ENCODE results near the gene SKIC2. TPM values are rescaled to one million over a fixed set of nuclear protein-coding genes. Genes with fewer than 3 reads are reported as not detected.

Gene SKIC2
- total and polyA plus RNA-seq, 2 of the 8 experiments (the other 6 are each of a cell fraction or from before 2014, with no cell fraction given), result 42.1 to 59.7 TPM

GRCh38 chr6:31977816-31978431 lies 18.9 kb downstream of the SKIC2 start:
- Histone ChIP-seq H4K20me1 (replicated peaks in 1 of 2; ENCODE audit: control insufficient read depth in 1 of 2, insufficient read depth in 2 of 2, low read length in 2 of 2) (no peaks in the 10 kb centered on the region), H3K36me3 (ENCODE audit: control insufficient read depth in 2 of 4, insufficient read depth in 4 of 4, low read length in 3 of 4) (peaks cover 0 to 3% (median 1%) of the 10 kb centered on the region in 4 experiments; a peak in 3 of 8 replicates), H2BK120ac (replicated peaks; ENCODE audit: low read depth, low read length) (no peak overlapping the region), H3K79me2 (ENCODE audit: control insufficient read depth in 1 of 2, insufficient read depth in 2 of 2, low read length in 2 of 2) (peaks cover 0 to 10% of the 10 kb centered on the region in 2 experiments; a peak in 1 of 4 replicates), H3K4me2 (ENCODE audit: insufficient read depth in 1 of 2, low read depth in 2 of 2, low read length in 2 of 2) (no peak overlapping the region), H3K23ac (ENCODE audit: insufficient read length) (no peak overlapping the region), H3K23me2 (ENCODE audit: low read depth, low read length) (peaks cover 1% of the 10 kb centered on the region), H4K8ac (ENCODE audit: extremely low read depth, insufficient read depth, low read length) (no peak overlapping the region), H3K56ac (replicated peaks; ENCODE audit: insufficient read length, low read depth, low read length) (no peak overlapping the region), H3K4ac (replicated peaks; ENCODE audit: insufficient read length, low read depth, low read length) (no peak overlapping the region), H2BK15ac (ENCODE audit: low read length) (no peak overlapping the region), H2AFZ (ENCODE audit: low read length) (no peak overlapping the region), H3K27ac (ENCODE audit: low read depth, low read length) (no peak overlapping the region), H4K5ac (ENCODE audit: insufficient read length, low read depth, low read length) (no peak overlapping the region), H4K91ac (replicated peaks; ENCODE audit: insufficient read length, low read length) (no peak overlapping the region), H3K27me3 (replicated peaks in 1 of 4; ENCODE audit: control insufficient read depth in 3 of 4, extremely low read depth in 1 of 4, insufficient read depth in 3 of 4, low read length in 3 of 4) (no peaks in the 10 kb centered on the region), H2BK20ac (ENCODE audit: low read length) (no peak overlapping the region), H3K18ac (ENCODE audit: extremely low read depth, low read length) (no peak overlapping the region), H3K79me1 (ENCODE audit: low read depth, low read length) (no peaks in the 10 kb centered on the region), H2BK12ac (ENCODE audit: low read depth, low read length) (no peak overlapping the region), H3K9ac (replicated peaks in 1 of 4; ENCODE audit: extremely low read depth in 1 of 4, low read depth in 3 of 4, low read length in 3 of 4) (no peak overlapping the region), H2AK5ac (ENCODE audit: low read depth, low read length) (no peak overlapping the region), H2BK5ac (ENCODE audit: low read depth, low read length) (no peak overlapping the region), H3K4me1 (replicated peaks in 1 of 4; ENCODE audit: control insufficient read depth in 3 of 4, insufficient read depth in 4 of 4, low read length in 3 of 4) (peaks cover 0 to 4% (median 2%) of the 10 kb centered on the region in 4 experiments; a peak in 3 of 7 replicates), H3K9me3 (ENCODE audit: insufficient read depth in 2 of 2, low read depth in 1 of 2, low read length in 1 of 2) (peaks cover 0 to 5% of the 10 kb centered on the region in 2 experiments; a peak in 1 of 4 replicates), H3K4me3 (ENCODE audit: extremely low read depth in 1 of 4, insufficient read depth in 2 of 4, low read depth in 3 of 4, low read length in 4 of 4) (no peak overlapping the region), H3K14ac (ENCODE audit: insufficient read length) (no peak overlapping the region)
- 93% methylated on average over 12 of the region's 12 CpGs; no CpG with 5 or more reads in 1 of the 2 experiments for WGBS, 2 experiments (ENCODE audit: extremely low coverage in 1 of 2, insufficient coverage in 1 of 2, insufficient read length in 1 of 2, insufficient replicate concordance in 2 of 2, low coverage in 1 of 2, low lambda C conversion rate in 2 of 2, missing lambda C conversion rate in 1 of 2)
- ChIA-PET POLR2A (ENCODE audit: partially characterized antibody) (interaction anchor here (0.6 to 1.2 kb wide), 2 partner anchors 12 to 16 kb away, joined by 3 read pairs; no protein-coding TSS in a partner anchor), CTCF (ENCODE audit: partially characterized antibody) (no interaction called here)
- FAIRE-seq (no peak), DNase-seq (ENCODE audit: low read depth in 1 of 2, low spot score in 2 of 2) (no peak)
- no peak for TF ChIP-seq CTCF (IDR thresholded peaks at IDR 0.05; ENCODE audit: control extremely low read depth in 1 of 3, insufficient read depth in 1 of 3, low read depth in 1 of 3, low read length in 3 of 3)
- no peak for TF ChIP-seq TCF12 (IDR thresholded peaks at IDR 0.05; ENCODE audit: low read depth, low read length)
- TF ChIP-seq CHD1 (IDR thresholded peaks at IDR 0.05; ENCODE audit: low read depth, low read length), result no peak
- no peak for TF ChIP-seq SRF (IDR thresholded peaks at IDR 0.05; ENCODE audit: low read depth, low read length)
- TF ChIP-seq YY1 (IDR thresholded peaks at IDR 0.05; ENCODE audit: low read depth, low read length), result no peak
- TF ChIP-seq FOSL1 (IDR thresholded peaks at IDR 0.05; ENCODE audit: insufficient read depth, low read depth, low read length), result no peak
- no peak for TF ChIP-seq ZNF274 (IDR thresholded peaks at IDR 0.05; ENCODE audit: borderline replicate concordance, extremely low read depth, low read length)
- no peak for TF ChIP-seq ATF2 (IDR thresholded peaks at IDR 0.05; ENCODE audit: low read length)
